GM21423 (cell line): ENCODE results near the gene REG1B.

ENCODE experiments used
- ATAC-seq: cut with Tn5 transposase; IDR thresholded peaks from one replicate; pipeline ENCODE4 v1.9.1; 2021; ENCODE audit warnings: mild to moderate bottlenecking, moderate library complexity; ENCODE audit not compliant: unreplicated experiment

REG1B gene

DNA sequence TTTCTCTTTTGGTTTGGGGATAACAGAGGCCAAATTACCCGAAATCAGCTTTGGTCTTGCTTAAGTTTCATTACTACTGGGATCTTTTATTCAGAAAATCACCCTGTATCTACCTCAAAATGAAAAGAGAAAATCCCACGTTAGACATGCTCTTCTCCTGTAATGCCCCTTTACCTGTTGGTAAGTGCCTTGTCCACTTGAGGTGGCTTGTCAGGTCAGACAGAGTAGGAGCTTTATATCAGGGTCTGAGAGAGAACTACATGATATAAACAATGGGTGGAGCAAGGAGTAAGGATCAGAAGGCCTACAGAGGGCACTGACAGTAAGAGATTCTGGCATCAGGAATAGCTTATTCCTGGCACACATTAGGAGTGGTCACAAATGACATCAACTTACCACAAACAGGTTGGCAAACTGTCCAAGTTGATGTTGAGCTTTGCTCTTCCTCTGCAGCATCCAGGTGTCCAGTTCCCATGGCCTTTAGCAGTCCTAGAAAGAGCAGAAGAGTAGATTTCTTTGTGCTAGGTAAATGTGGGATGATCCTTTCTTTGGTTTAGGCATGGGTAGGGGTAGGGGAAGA, at the start of gene REG1B:
REG1B (minus strand) TSS at position 209 of the 580 bp plus-strand sequence. CDS start 381 bp downstream, outside the sequence.
- no peak for ATAC-seq

DNA sequence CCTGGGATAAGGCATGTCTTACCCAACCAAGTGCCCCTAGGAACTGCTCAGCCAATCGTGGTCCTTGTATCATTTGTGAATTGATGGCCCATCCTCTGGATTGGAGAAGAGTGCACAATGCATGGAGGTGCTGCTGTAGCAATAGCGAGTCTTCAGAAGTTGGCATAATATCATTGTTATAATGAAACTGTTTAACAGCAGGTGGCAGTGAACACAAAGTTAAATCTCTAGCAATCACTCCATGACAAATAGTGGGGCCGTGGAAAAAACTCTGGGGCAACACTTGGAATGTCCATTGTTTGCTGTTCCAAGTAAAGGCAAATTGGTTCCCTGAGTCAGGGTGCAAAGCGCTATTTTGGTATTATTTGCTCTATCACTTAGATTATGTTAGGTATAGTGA, 43.9 kb upstream of the REG1B start:
- no peak for ATAC-seq

DNA sequence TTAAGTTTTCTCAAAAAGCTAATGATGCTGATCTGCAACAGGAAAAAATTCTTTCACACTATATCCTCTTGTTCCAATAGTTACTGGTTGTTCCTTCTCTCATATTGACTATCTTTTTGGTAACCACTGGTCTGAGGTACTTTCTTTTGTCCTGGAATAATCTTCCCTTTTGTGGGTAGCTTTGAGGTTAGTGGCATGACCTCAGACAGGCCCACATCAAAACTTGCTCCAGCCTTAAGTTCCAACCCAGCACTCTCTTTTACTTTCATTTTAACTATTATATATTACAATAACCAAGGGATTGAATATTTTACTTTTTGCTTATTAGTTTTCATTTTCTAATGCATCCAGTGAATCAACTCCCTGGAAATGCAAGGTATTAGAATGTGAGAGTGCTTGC, 42.0 kb upstream of the REG1B start:
- ATAC-seq, result no peak

GRCh38 chr2:79129260-79129659, 41.5 kb upstream of the REG1B start:
- ATAC-seq, result no peak

DNA sequence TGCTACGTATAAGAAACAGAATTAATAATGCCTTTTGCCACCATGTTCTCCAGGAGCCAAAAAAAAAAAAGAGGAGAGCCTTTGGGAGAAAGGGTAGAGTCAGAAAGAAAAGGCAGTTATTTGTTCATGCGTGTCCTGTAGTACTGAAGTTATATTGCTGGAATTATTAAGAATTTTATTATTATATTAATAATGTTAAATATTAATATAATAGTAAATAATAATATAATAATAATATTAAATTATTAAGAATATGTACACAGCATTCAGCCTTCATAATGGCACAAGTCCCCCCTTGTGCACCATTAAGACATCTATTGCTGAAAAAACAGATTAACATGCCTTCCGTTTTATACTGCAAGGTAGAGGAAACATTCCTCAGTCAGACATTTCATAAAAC, 40.6 kb upstream of the REG1B start:
- no peak for ATAC-seq

DNA sequence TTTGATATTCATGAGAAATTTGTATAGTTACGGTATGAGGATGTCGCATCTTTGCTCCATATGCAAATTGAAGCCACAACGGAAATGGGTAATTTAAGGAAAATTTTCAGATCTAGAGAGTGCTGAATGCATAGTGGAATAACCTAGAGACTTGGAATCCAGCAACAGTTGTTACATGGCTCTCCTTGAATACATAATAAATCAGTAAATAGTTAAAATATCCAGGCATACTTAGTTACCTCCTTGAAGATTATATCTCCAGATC, 37.9 kb upstream of the REG1B start:
- ATAC-seq, result no peak

- ATAC-seq, result no peak
Measured at GRCh38 chr2:79124907-79125720, 37.3 kb upstream of the REG1B start.

GRCh38 chr2:79122676-79123075, 34.9 kb upstream of the REG1B start:
- no peak for ATAC-seq

DNA sequence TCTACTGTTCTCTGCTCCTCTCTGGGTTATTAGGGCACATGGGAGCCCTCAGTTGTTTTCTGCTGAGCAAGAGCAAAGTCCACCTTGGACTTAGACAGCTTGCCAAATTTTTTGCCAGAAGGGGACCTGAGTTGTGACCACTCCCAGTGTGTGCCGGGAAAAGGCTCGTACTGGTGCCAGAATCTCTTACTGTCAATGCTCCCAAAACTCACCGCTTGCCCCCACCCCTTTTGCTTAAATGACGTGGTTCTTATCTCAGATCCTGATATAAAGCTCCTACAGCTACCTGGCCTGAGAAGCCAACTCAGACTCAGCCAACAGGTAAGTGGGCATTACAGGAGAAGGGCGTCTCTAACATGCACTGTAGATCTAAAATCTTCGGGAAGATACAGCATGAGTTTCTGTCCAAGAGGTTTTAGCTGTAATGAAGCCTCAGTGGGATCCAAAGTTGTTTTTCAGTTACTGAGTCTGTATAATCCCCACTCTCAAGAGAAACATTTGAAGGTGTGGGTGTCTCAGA, 32.5 kb upstream of the REG1B start, which contains the start of gene REG1A:
REG1A (plus strand) TSS at position 295 of the 520 bp plus-strand sequence. CDS start 374 bp downstream, outside the sequence.
- ATAC-seq, result no peak

DNA sequence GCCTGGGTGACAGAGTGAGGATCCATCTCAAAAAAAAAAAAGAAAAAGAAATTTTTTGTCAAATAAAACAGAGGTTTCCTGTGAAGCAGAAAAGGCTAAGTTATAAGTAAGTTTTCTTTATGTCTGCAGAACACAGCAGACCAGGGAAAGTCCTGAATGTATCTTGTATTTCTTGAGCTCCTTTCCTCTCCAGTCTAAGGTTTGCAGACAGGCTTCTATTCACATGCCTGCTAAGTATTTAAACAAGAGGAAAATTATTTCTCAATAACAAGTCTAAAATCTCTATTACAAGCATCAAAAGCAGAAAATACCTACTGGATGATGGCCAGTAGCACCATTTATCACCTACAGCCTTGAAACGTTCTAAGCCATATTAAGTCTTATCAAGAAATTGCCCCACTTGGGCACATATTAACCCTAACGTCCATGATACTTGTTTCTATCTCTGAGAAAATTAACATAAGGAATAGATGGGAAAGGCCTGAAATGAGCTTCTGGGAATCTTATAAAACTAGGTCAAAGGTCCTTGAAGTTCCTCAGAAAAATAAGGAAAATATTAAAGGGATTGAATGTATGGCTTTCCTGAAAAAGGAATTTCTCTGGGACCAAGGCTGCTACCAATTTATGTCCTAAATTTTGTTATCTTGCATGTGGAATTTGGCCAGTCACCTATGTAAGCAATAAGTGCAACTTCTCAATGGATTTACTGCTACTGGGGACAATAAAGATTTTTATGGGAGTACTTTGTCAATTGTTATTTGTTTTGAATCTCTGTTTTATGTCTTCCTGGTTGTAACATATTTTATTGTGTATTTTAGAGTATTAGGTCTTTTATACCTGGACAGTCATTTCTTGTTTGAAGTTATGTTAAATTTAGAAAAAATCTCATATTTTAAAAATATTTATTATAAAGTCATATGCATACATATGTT, 29.5 kb upstream of the REG1B start:
- no peak for ATAC-seq

DNA sequence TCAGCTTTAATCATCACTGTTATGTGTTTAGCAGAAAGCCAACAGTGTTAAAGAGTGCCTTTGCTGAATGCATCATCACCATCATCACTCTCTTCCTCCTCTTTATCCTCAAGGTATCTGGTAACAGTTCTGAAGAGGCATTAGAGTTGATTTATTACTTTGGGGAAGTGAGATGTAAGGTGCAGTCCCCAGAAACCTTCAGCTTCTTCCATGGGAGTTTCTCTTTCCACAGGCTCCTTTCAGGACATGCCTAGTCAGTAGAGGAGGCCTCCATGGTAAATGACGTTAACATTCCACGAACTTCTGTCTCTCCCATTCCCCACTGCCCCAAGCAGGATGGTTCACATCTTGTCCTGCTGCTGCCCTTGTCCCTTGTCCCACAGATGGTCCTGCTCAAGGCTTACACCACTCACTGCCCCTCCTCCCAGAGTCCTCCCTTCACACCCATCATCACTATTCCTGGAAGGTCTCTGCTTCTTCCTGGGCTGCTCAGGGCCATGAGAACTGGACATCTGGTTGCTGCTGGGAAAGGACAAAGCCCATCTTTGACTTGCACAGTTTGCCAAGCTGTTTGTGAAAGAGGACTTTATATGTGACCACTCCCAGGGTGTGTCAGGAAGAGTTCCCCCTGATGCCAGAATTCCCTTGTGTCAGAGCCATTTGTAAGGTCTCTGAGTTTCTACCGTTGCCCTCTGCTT, 27.2 kb upstream of the REG1B start:
- no peak for ATAC-seq

- no peak for ATAC-seq
Measured at GRCh38 chr2:79112269-79112668, 24.5 kb upstream of the REG1B start.

- no peak for ATAC-seq
Measured at GRCh38 chr2:79105259-79105658, 17.5 kb upstream of the REG1B start.

- ATAC-seq, result no peak
Measured at GRCh38 chr2:79103214-79103613, 15.4 kb upstream of the REG1B start.

DNA sequence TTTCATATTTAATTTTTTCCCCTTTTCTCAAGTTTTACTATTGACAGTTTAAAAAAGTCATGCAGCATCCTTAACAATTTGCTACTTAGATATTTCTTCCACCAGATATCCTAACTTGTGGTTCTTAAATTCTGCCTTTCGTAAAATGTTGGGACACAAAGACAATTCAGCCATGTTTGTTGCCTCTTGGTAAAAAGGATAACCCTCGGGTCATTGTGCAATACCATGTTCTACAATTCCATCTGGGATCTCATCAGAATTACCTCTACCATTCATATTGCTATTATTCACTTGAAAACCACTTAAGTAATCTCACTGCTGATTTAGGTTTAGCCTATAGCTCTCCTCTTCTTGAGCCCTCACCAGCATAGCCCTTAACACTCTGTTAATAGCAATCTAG, 13.2 kb upstream of the REG1B start:
- ATAC-seq, result no peak

GRCh38 chr2:79100285-79100684, 12.5 kb upstream of the REG1B start:
- no peak for ATAC-seq

DNA sequence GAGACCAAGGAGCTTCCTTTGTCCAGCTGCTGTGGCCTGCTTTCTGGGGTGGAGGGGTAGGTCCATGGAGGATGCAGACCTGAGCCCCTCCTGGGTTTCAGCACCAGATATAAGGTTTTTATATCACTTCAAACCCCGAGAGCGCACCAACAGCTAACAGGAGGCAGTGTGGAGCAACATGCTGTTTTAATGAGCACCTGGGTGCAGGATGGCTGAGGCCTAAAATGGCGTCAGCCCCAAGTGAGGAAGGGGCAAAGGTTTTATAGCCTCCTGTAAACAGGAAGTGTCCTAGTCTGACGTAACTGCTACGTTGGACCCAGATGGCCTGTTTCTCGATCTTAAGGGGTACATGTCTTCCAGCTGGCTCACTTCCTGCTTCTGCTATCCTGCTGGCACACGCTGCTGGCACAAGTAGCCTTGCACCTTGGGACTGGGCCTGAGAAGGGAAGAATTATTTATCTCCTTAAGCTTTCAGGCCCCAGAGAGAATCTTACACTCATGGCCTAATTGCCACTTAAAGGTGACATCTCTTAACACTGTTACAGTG, 11.4 kb upstream of the REG1B start:
- ATAC-seq, result no peak

DNA sequence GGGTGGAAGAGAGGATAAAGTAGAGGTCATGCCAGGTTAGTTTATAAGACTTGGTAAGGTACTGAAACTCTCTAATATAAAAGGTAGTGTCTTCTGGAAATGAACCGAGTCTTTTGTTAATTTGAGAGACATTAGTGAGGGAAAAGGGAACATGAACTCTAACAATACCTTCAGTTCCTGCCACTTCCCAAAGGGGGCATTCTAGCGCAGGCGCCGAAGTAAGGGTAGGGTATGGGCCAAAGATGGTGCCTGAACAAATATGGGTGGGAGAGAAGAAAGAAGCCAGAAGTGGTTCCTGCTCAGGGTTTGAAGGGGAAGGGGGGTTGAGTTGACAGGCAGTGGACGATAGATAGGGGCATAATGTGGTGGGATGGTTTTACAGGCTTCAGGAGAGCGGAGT, 10.1 kb upstream of the REG1B start:
- ATAC-seq, result no peak

GRCh38 chr2:79090693-79091092, 2.9 kb upstream of the REG1B start:
- ATAC-seq, result no peak

- no peak for ATAC-seq
Measured at GRCh38 chr2:79086255-79086654, 1.5 kb downstream of the REG1B start.

GRCh38 chr2:79085382-79085781, 2.4 kb downstream of the REG1B start:
- ATAC-seq, result no peak
